GM18861 (cell line): ENCODE data around the gene CAPN13.
"Not testable (repeated sequence)": the region's sequence is repeated elsewhere in the genome, so short reads cannot be mapped to it uniquely, and the experiment has no call there.

Experiments used
- ATAC-seq: cut with Tn5 transposase; IDR thresholded peaks from one replicate; pipeline ENCODE4 v1.9.1; 2021; ENCODE audit not compliant: unreplicated experiment

The CAPN13 gene

GRCh38 chr2:30706534-30707303 is 100.5 kb downstream of the CAPN13 start:
- no peak for ATAC-seq

- ATAC-seq = no peak
Observed at GRCh38 chr2:30705711-30706533, 101.3 kb downstream of the CAPN13 start.

- ATAC-seq = no peak
Observed at GRCh38 chr2:30705056-30705455, 102.2 kb downstream of the CAPN13 start.

GRCh38 chr2:30704309-30705020 is 102.8 kb downstream of the CAPN13 start:
- no peak for ATAC-seq

- ATAC-seq = no peak
Observed at GRCh38 chr2:30702694-30703093, 104.6 kb downstream of the CAPN13 start.

GRCh38 chr2:30701782-30702181 is 105.5 kb downstream of the CAPN13 start:
- no peak for ATAC-seq

DNA sequence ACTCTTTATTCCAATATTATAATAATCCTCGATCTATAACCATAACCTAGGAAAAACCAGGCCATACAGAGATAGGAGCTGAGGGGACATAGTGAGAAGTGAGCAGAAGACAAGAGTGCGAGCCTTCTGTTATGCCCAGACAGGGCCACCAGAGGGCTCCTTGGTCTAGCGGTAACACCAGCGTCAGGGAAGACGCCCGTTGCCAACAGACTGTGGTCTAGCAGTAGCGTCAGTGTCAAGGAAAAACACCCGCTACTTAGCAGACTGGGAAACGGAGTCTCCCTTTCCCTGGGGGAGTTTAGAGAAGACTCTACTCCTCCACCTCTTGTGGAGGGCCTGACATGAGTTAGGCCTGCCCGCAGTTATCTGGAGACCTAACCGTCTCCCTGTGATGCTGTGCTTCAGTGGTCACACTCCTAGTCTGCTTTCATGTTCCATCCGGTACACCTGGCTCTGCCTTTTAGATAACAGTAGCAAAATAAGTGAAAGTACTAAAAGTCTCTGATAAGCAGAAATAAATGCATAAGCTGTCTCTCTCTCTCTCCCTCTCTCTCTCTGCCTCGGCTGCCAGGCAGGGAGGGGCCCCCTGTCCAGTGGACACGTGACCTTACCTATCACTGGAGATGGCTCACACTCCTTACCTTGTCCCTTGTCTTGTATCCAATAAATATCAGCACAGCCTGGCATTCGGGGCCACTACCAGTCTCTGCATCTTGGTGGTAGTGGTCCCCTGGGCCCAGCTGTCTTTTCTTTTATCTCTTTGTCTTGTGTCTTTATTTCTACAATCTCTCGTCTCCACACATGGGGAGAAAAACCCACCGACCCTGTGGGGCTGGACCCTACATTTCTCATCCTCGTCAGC is 109.8 kb downstream of the CAPN13 start:
- ATAC-seq = not testable (repeated sequence)

DNA sequence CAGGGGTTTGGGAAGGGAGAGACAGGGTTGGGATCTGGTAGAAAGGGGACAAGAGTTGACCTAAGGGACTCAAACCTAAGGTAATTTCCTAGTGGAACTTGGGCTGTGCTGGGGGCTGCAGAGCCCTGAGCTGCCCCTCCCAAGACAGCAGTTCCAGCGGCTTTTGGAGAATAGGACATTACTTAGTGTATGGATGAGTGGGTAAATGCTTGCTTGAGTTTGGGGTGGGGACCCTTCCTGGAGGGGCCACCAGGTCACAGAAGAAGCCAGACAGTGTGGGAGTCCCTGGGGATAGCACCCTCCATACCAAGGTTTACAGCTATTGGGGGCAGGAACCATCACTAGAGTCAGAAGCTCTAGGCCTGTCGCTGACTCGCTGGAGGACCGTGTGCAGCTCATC is 111.5 kb downstream of the CAPN13 start:
- ATAC-seq = no peak

- no peak for ATAC-seq
Observed at GRCh38 chr2:30694286-30695055, 112.8 kb downstream of the CAPN13 start.

DNA sequence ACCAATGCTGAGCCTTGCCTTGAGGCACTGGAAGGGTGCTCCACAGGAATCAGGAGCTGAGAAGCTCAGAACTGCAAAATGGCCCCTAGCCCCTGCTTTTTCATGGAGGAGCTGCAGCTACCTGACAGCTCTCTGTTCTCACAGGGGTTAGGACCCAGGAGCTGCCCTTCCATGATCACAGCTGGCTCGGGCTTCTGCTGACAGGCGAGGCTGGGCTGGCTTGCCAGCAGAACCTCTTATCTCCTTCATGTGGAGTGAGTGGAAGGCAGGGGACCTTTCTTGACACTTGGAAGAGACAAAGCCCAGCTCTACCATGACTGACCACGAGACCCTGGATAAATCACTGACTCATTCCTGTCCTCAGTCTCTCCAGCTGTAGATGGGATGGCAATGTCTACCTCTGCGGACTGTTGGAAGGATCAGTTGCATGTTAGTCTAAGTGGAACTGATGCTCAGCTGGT is 113.4 kb downstream of the CAPN13 start:
- no peak for ATAC-seq

DNA sequence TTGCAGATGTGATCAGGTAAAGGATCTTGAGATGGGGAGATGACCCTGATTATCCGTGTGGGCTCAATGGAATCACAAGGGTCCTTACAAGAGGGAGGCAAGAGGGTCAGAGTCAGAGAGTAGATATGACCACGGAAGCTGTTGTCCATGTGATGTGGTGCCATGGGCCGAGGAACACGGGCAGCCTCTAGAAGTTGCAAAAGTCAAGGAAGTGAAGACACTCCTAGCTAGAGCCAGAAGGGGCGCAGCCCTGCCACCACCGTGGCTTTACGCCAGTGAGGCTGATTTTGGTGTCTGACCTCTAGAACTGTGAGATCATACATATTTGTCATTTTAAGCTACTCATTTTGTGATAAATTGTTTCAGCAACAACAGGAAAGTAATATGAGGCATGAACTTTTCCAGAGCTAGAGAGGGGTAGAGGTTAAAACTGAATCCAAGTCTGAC is 114.4 kb downstream of the CAPN13 start:
- ATAC-seq = no peak

GRCh38 chr2:30691948-30692828 is 115.1 kb downstream of the CAPN13 start:
- ATAC-seq = no peak

GRCh38 chr2:30691091-30691947 is 115.9 kb downstream of the CAPN13 start:
- ATAC-seq = no peak

GRCh38 chr2:30690126-30690561 is 117.1 kb downstream of the CAPN13 start:
- ATAC-seq = no peak

DNA sequence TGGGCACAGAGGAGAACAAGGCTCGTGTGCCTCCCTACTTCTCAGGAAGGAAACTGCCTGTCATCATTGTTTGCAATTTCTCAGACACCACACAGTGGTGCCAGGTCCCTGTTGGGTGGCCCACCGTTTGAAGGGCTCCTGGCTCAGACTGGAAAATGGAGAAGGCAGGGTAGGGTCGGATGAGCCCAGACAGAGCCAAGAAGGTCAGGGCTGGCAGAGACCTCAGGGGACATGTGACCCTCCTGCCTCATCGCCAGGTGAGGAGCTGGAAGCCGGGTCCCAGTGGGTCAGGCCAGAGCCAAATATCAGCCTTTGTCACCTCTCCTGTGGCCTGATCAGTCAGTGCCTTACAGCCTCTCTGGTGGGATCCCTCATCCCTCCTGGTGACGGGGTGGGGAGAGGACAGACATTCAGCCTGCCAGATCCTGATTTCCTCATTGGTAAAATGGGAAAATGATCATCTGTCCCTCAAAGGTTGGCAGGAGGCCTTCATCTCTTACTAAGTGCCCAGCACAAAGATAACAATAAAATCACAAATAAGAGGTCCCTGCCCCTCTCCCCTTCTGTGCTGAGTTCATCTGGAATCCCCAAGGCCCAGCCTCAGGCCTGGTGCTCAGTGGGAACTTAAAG is 117.6 kb downstream of the CAPN13 start:
- ATAC-seq = no peak

GRCh38 chr2:30688956-30689401 is 118.3 kb downstream of the CAPN13 start:
- no peak for ATAC-seq

- no peak for ATAC-seq
Observed at GRCh38 chr2:30686669-30687068, 120.6 kb downstream of the CAPN13 start.
